Fibroblast of villous mesenchyme (primary cell): ENCODE results near the gene DLGAP4. TPM values are rescaled to one million over a fixed set of nuclear protein-coding genes. Genes with fewer than 3 reads are reported as not detected.

ENCODE experiments used
- DNase-seq: peaks from one replicate; pipeline ENCODE4 v3.0.0-alpha.2; 2010; ENCODE audit warnings: low read depth
- H3K4me3 ChIP-seq: 2 replicates; pipeline ENCODE4 v1.5.1; 2011; ENCODE audit warnings: low read depth, mild to moderate bottlenecking, low read length
- CTCF ChIP-seq: IDR thresholded peaks from 2 replicates; pipeline ENCODE4 v1.5.1; 2012; ENCODE audit warnings: low read depth, mild to moderate bottlenecking, low read length; ENCODE audit not compliant: insufficient read depth
- total RNA-seq: library from RNA; depleted of rRNA; stranded (reverse); fragments of >200 nt; gene quantifications from 2 replicates; pipeline ENCODE4 v1.2.3, GENCODE V29; 2012

The DLGAP4 gene
- total RNA-seq, 1 donor, result 15.5 TPM

- H3K4me3 ChIP-seq, result no peak overlapping the region
- TF ChIP-seq CTCF, result no peak
- no peak for DNase-seq
These were observed 43.4 kb downstream of the DLGAP4 start for GRCh38 chr20:36349384-36350170.

GRCh38 chr20:36350439-36350838 lies 44.3 kb downstream of the DLGAP4 start:
- DNase-seq, result no peak
- no peak overlapping the region for H3K4me3 ChIP-seq
- TF ChIP-seq CTCF, result no peak

- no peak for DNase-seq
- H3K4me3 ChIP-seq, result no peak overlapping the region
- no peak for TF ChIP-seq CTCF
These were observed 45.8 kb downstream of the DLGAP4 start for GRCh38 chr20:36351937-36352336.

- no peak for DNase-seq
- H3K4me3 ChIP-seq, result no peak overlapping the region
- no peak for TF ChIP-seq CTCF
These were observed 46.9 kb downstream of the DLGAP4 start for GRCh38 chr20:36352843-36353553.

GRCh38 chr20:36353740-36354139 lies 47.6 kb downstream of the DLGAP4 start:
- no peak for TF ChIP-seq CTCF
- no peak for DNase-seq
- no peak overlapping the region for H3K4me3 ChIP-seq

GRCh38 chr20:36355469-36356171 lies 49.5 kb downstream of the DLGAP4 start:
- H3K4me3 ChIP-seq, result no peak overlapping the region
- DNase-seq, result no peak

More at GRCh38 chr20:36355469-36356171, 49.5 kb downstream of the DLGAP4 start:
- TF ChIP-seq CTCF, result no peak
